ENCODE data around the gene NR1D1.

GRCh38 chr17:40148527-40148926 lies 48.1 kb upstream of the NR1D1 start:
- TF ChIP-seq CTCF (IDR thresholded peaks at IDR 0.05) (no peak), POLR2A (IDR thresholded peaks at IDR 0.05) (no peak)

All from body of pancreas (tissue), 4 donors.